Stimulated activated CD8-positive, alpha-beta memory T cell treated with anti-CD3 and anti-CD28 coated beads, Interleukin-7, amount 100 ng/mL, for 1 hour (primary cell): ENCODE results near the gene CADM1.

Source experiments
- DNase-seq, 2 donors: peaks; one replicate each; pipeline ENCODE4 v3.0.0-alpha.2; 2020; ENCODE audit warnings: low read depth in 2 of 2

CADM1 gene

DNA sequence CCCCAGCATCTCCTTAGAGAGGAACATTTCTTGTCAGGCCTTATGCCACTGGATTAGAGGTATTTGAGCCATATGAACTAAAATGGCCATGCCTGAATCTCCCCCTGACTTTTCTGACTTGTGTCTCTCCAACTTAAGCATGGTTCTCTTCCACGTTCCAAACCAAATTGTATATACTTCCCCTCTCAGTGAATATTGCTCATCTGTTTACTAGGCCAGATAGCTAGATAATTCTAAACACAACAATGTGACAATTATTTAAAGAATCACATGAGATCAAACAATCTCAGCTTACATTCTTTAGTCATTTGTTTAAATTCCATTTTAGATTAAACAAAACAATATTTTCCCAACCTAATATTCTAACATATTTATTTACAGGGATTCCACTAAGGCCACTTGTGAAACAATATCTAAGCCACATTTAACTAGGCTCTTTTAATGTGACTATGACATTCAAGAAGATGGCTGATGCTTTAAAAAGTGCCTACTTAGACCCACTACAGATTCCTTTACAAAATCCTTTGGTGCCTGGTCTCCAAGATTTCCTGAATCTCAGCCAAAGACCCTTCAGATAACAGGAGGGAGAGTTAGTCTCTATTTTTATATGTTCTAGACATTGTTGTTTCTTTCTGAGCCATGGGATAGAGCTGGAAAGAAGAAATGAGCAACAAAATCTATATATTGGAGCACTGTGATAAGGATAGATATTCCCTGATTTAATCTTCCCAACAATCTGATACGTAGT, 105.7 kb downstream of the CADM1 start:
- no peak for DNase-seq

GRCh38 chr11:115396533-115396932, 107.7 kb downstream of the CADM1 start:
- no peak for DNase-seq

- DNase-seq, result no peak
Observed at GRCh38 chr11:115393950-115394349, 110.3 kb downstream of the CADM1 start.

- no peak for DNase-seq
Observed at GRCh38 chr11:115391598-115391997, 112.6 kb downstream of the CADM1 start.

- no peak for DNase-seq
Observed at GRCh38 chr11:115391160-115391559, 113.1 kb downstream of the CADM1 start.

DNA sequence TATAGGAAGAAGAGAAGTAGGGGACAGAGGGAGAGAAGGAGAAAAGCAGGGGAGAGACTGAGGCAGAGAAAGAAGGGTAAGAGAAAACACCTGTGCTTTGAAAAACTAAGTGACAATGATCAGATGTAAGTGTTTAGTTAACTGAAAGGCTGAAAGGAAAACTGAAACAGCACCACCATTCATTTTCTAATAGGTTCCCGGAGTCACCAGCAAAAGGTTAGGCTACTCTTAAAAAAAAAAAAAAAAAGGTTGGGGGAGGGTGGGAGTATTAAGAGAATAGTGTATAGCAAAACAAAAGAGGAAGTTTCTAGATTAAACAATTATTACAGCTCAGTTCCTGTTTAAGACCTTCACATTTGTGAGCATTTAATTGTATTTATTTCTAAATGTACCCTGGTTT, 113.8 kb downstream of the CADM1 start:
- DNase-seq, result no peak

- DNase-seq, result no peak
Observed at GRCh38 chr11:115389790-115390189, 114.4 kb downstream of the CADM1 start.

- DNase-seq, result no peak
Observed at GRCh38 chr11:115385226-115385625, 119.0 kb downstream of the CADM1 start.

GRCh38 chr11:115384236-115384635, 120.0 kb downstream of the CADM1 start:
- no peak for DNase-seq

GRCh38 chr11:115383431-115383830, 120.8 kb downstream of the CADM1 start:
- no peak for DNase-seq

- no peak for DNase-seq
Observed at GRCh38 chr11:115379528-115379927, 124.7 kb downstream of the CADM1 start.

DNA sequence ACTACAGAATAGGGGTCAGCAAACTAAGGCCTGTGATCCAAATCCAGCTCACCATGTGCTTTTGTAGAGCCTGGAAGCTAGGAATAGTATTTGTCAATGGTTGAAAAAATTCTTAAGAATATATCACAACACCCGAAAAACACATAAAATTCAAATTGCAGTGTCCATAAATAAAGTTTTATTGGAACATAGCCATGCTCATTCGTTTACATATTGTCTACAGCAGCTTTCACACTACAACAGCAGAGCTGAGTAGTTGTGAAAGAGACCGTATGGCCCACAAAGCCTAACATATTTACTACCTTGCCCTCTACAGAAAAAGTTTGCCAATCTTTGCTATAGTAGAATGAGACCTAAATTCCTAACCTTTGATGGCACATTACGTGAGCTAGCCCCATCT, 125.7 kb downstream of the CADM1 start:
- no peak for DNase-seq

GRCh38 chr11:115377882-115378296, 126.3 kb downstream of the CADM1 start:
- no peak for DNase-seq

GRCh38 chr11:115368616-115369015, 135.6 kb downstream of the CADM1 start:
- no peak for DNase-seq

- no peak for DNase-seq
Observed at GRCh38 chr11:115366826-115367225, 137.4 kb downstream of the CADM1 start.

DNA sequence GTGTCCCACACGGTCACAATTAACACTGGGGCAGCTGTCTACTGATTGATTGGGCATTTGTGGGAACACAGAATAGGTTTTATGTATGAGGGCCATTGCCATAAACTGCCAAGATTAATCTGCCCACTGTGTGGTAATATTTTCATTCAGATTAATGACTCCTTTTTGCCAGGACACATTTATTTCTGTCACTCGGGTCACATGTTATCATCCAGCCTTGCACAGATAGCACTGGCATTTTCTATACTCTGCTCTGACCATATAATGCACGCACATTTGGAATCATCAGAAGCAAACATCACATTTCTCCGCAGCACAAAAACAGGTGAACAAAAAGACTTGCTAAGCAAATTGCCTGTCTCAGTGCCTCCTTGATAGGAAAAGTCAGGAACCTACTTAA, 138.3 kb downstream of the CADM1 start:
- DNase-seq, result no peak

GRCh38 chr11:115364896-115365295, 139.3 kb downstream of the CADM1 start:
- no peak for DNase-seq

DNA sequence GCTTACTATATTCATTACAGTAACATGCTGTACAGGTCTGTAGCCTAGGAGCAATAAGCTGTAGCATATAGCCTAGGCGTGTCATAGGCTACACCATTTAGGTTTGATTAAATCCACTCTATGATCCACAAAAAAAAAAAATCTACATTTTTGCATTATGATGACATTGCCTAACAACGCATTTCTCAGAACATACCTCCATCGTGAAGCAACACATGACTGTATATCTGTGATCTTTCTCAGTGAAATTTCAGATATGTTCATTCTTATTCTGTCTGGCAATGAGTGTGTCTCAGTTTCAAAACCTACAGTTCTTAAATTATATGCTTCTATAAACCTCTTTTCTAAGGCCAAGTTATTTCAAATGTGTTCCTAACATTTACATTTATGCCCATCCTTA, 140.3 kb downstream of the CADM1 start:
- no peak for DNase-seq

GRCh38 chr11:115363426-115363825, 140.8 kb downstream of the CADM1 start:
- no peak for DNase-seq

- no peak for DNase-seq
Observed at GRCh38 chr11:115362997-115363396, 141.2 kb downstream of the CADM1 start.

- DNase-seq, result no peak
Observed at GRCh38 chr11:115361025-115361424, 143.2 kb downstream of the CADM1 start.

DNA sequence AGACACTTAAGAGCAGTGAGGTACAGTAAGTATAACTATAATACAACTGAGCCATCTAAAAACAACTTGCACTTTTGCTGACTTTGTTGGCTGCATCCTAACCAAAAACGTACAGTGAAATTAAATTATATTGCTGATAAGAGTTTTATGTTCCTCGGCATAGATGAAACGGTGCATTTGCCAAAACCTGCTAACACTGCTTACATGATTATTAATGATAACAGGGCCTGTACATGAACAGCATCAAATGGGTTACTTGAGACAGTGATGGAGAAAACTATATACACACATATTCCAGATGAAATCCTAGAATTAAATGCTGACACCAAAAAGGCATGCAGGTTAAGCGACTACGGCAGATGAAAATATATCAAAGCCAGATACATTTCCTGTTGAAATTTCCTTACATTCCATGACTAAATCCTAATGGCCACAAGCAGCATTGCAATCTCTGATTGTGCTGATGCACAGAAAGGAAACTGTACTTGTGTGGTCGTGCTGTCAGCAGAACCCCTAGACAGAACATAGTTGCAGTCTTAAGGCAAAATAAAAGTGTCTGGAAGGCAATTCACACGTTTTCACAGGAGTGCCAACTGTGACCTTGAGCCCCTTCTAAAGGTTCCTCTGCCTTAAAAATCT, 143.9 kb downstream of the CADM1 start:
- DNase-seq, result no peak

DNA sequence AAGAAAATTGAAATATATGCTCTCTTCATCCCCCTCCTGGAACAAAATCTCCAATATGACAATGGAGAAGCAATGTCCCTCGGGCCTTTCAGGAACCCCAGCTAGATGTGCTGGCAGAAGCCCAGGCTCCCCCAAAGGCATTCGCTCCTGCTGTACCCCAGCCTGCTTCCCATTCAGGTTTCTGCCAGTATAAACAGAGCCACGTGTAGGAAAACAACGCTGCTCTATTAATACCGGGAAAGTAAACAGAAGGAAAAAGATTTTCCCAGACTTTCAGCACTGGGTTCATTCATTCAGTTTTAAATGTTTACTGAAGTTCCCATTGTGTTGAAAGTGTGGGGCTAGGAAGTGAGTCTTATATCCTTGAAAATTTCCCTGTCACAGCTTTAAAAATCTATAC, 147.1 kb downstream of the CADM1 start:
- DNase-seq, result no peak
